Peyer's patch (tissue), 4 donors: ENCODE results near the gene KRCC1.

Source experiments
- CTCF ChIP-seq, 6 experiments: fragments of 450-650 bp in 4 of 6; fragments of 200-600 bp in 2 of 6; sonication (generic) in 1 of 6; IDR thresholded peaks; one replicate each; pipeline ENCODE4 v1.5.1; 2017 to 2019; ENCODE audit warnings: antibody characterized with exemption in 6 of 6, mild to moderate bottlenecking in 3 of 6, moderate library complexity in 1 of 6
- POLR2A ChIP-seq, 2 donors: fragments of 450-650 bp; IDR thresholded peaks; one replicate each; pipeline ENCODE4 v1.5.1; 2017; ENCODE audit warnings: antibody characterized with exemption in 2 of 2, mild to moderate bottlenecking in 2 of 2, moderate library complexity in 2 of 2

GRCh38 chr2:88011011-88011410 is 44.6 kb downstream of the KRCC1 start:
- TF ChIP-seq POLR2A (IDR thresholded peaks at IDR 0.05) (no peak), CTCF (IDR thresholded peaks at IDR 0.05) (no peak)
